ENCODE data around the gene LRP2.

GRCh38 chr2:169118060-169118459, 244.3 kb downstream of the LRP2 start:
- no peak for TF ChIP-seq CTCF (IDR thresholded peaks at IDR 0.05)
- TF ChIP-seq POLR2A (IDR thresholded peaks at IDR 0.05): no peak
- no peak for TF ChIP-seq POLR2AphosphoS5 (IDR thresholded peaks at IDR 0.05)

All from stomach (tissue), 4 donors.